ENCODE data around the gene BSN. TPM values are rescaled to one million over a fixed set of nuclear protein-coding genes. Genes with fewer than 3 reads are reported as not detected.

BSN gene
- total RNA-seq, 1 experiment from 2014 or later, result 0.37 TPM

DNA sequence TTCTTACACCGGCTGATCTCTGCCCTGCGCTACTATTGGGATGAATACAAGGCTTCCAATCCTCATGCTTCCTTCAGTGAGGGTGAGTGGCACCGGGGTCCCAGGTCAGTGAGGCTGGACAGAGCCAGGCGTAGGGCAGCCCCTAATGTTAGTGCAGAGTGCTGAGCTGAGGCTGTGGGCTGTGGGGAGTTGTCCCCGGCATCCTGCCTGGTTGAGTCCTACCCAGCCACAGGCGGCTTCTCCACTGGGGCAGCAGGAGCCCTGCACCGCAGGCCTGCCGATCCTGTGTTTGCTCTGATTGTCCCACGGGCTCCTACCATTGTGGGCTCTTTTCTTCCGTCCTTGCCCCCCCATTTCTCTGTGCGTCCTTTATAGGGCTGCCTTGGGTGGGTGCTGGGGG is 148.4 kb downstream of the BSN start:
- DNase-seq (ENCODE audit: unreplicated experiment), result no peak
- H3K4me3 Mint-ChIP-seq (ENCODE audit: unreplicated experiment), result no peak overlapping the region
- no peaks in the 10 kb centered on the region for H3K36me3 Mint-ChIP-seq (ENCODE audit: insufficient read depth, unreplicated experiment)
- BruUV-seq (replicated peaks), result no TSS peak
- no peaks in the 10 kb centered on the region for H3K9me3 Mint-ChIP-seq (ENCODE audit: unreplicated experiment)
- CTCF ChIA-PET, result interaction anchor here (0.6 to 2.4 kb wide), 4 partner anchors 10 to 188 kb away, joined by 3 to 15 read pairs (median 4); no protein-coding TSS in a partner anchor
- H3K4me1 Mint-ChIP-seq (ENCODE audit: insufficient read depth, unreplicated experiment), result peaks cover 11% of the 10 kb centered on the region
- intact Hi-C loops (cut with micrococcal nuclease), result loop anchor here (1.0 kb wide), 2 partner anchors 137 to 204 kb away; no protein-coding TSS in a partner anchor
- no peak overlapping the region for H3K27ac Mint-ChIP-seq (ENCODE audit: low read depth, unreplicated experiment)
- POLR2A ChIA-PET, result interaction anchor here (0.6 kb wide), 1 partner anchor 12 kb away, joined by 3 read pairs; no protein-coding TSS in a partner anchor
- no peak for TF ChIP-seq CTCF (IDR thresholded peaks at IDR 0.05; ENCODE audit: unreplicated experiment)
- H3K27me3 Mint-ChIP-seq (ENCODE audit: insufficient read depth, unreplicated experiment), result no peaks in the 10 kb centered on the region

DNA sequence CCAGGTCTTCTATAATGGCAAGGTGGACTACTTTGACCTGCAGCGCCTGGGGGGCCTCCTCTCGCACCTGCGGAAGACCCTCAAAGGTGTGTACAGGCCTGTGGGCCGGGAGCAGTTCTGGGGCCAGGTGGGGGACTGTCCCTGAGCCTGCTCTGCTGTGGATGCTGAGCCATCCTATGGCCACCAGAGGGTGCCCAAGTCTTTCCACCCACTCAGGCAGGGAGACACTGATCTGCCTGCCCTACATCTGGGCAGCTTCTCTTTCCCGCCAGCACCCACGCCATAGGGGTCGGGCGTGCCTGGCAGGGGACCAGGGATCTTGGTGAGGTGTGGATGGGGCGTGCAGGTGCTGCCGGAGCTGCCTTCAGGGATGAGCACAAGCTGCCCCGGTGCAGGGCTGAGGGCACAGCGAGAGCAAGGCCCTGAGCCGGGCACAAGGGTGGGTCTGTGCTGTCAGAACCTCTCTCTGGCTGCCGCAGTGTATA is 149.2 kb downstream of the BSN start:
- Mint-ChIP-seq H3K27ac (ENCODE audit: low read depth, unreplicated experiment) (no peak overlapping the region), H3K36me3 (ENCODE audit: insufficient read depth, unreplicated experiment) (no peaks in the 10 kb centered on the region), H3K27me3 (ENCODE audit: insufficient read depth, unreplicated experiment) (no peaks in the 10 kb centered on the region), H3K4me1 (ENCODE audit: insufficient read depth, unreplicated experiment) (peaks cover 14% of the 10 kb centered on the region), H3K9me3 (ENCODE audit: unreplicated experiment) (no peaks in the 10 kb centered on the region), H3K4me3 (ENCODE audit: unreplicated experiment) (no peak overlapping the region)
- CTCF ChIA-PET, result interaction anchor here (0.6 to 1.1 kb wide), 6 partner anchors 8 to 203 kb away, joined by 3 to 5 read pairs (median 3); no protein-coding TSS in a partner anchor
- peak; percentile 90 for TF ChIP-seq CTCF (IDR thresholded peaks at IDR 0.05; ENCODE audit: unreplicated experiment)
- DNase-seq (ENCODE audit: unreplicated experiment), result peak; percentile 79
- intact Hi-C loops (cut with micrococcal nuclease), result loop anchor here (1.0 kb wide), 2 partner anchors 136 to 203 kb away; no protein-coding TSS in a partner anchor
- BruUV-seq (replicated peaks), result no TSS peak
- POLR2A ChIA-PET, result no interaction called here

GRCh38 chr3:49703956-49704355 is 149.7 kb downstream of the BSN start:
- TF ChIP-seq CTCF (IDR thresholded peaks at IDR 0.05; ENCODE audit: unreplicated experiment), result no peak
- POLR2A ChIA-PET, result no interaction called here
- Mint-ChIP-seq H3K27me3 (ENCODE audit: insufficient read depth, unreplicated experiment) (no peaks in the 10 kb centered on the region), H3K4me1 (ENCODE audit: insufficient read depth, unreplicated experiment) (peaks cover 14% of the 10 kb centered on the region), H3K9me3 (ENCODE audit: unreplicated experiment) (no peaks in the 10 kb centered on the region), H3K27ac (ENCODE audit: low read depth, unreplicated experiment) (no peak overlapping the region), H3K4me3 (ENCODE audit: unreplicated experiment) (no peak overlapping the region), H3K36me3 (ENCODE audit: insufficient read depth, unreplicated experiment) (no peaks in the 10 kb centered on the region)
- intact Hi-C loops (cut with micrococcal nuclease), result loop anchor here (1.0 kb wide), 2 partner anchors 135 to 202 kb away; no protein-coding TSS in a partner anchor
- CTCF ChIA-PET, result interaction anchor here (0.6 to 1.1 kb wide), 6 partner anchors 8 to 202 kb away, joined by 3 to 5 read pairs (median 3); no protein-coding TSS in a partner anchor
- no peak for DNase-seq (ENCODE audit: unreplicated experiment)
- BruUV-seq (replicated peaks), result no TSS peak

GRCh38 chr3:49704629-49705028 is 150.4 kb downstream of the BSN start:
- CTCF ChIA-PET, result no interaction called here
- Mint-ChIP-seq H3K27me3 (ENCODE audit: insufficient read depth, unreplicated experiment) (no peaks in the 10 kb centered on the region), H3K27ac (ENCODE audit: low read depth, unreplicated experiment) (no peak overlapping the region), H3K4me1 (ENCODE audit: insufficient read depth, unreplicated experiment) (peaks cover 14% of the 10 kb centered on the region), H3K4me3 (ENCODE audit: unreplicated experiment) (no peak overlapping the region), H3K36me3 (ENCODE audit: insufficient read depth, unreplicated experiment) (no peaks in the 10 kb centered on the region), H3K9me3 (ENCODE audit: unreplicated experiment) (no peaks in the 10 kb centered on the region)
- DNase-seq (ENCODE audit: unreplicated experiment), result no peak
- intact Hi-C loops (cut with micrococcal nuclease), result no loop called here
- POLR2A ChIA-PET, result no interaction called here
- TF ChIP-seq CTCF (IDR thresholded peaks at IDR 0.05; ENCODE audit: unreplicated experiment), result no peak
- no TSS peak for BruUV-seq (replicated peaks)
